Liver (tissue), 3 donors: ENCODE results near the gene KCNJ12.

Experiments used
- EGR1 ChIP-seq, 2 donors: IDR thresholded peaks; 2 replicates each; pipeline ENCODE4 v1.6.1; 2016 to 2018; ENCODE audit warnings: antibody characterized with exemption in 2 of 2, low read depth in 2 of 2
- FOXA1 ChIP-seq: IDR thresholded peaks from 2 replicates; pipeline ENCODE4 v1.6.1; 2016; ENCODE audit warnings: antibody characterized with exemption
- JUND ChIP-seq, 2 donors: IDR thresholded peaks; 2 replicates each; pipeline ENCODE4 v1.6.1; 2016; ENCODE audit warnings: antibody characterized with exemption in 2 of 2
- RAD21 ChIP-seq, 2 donors: IDR thresholded peaks; 2 replicates each; pipeline ENCODE4 v1.6.1; 2016; ENCODE audit warnings: antibody characterized with exemption in 2 of 2, mild to moderate bottlenecking in 2 of 2
- TAF1 ChIP-seq: conservative IDR thresholded peaks from 2 replicates; pipeline ENCODE4 v1.6.1; 2016; ENCODE audit warnings: antibody characterized with exemption, mild to moderate bottlenecking
- TF ChIP-seq, protein P1 (sequence below): fragments of 150-350 bp; IDR thresholded peaks from 2 replicates; pipeline ENCODE4 v1.5.1; 2017; ENCODE audit warnings: improper control_type of control experiment, low read depth, low read length; ENCODE audit not compliant: missing input control
- TF ChIP-seq, protein P2 (sequence below): IDR thresholded peaks from 2 replicates; pipeline ENCODE4 v1.6.1; 2016; ENCODE audit warnings: antibody characterized with exemption
- TF ChIP-seq, protein P3 (sequence below): IDR thresholded peaks from 2 replicates; pipeline ENCODE4 v1.6.1; 2016; ENCODE audit warnings: antibody characterized with exemption
- TF ChIP-seq, protein P4 (sequence below): IDR thresholded peaks from 2 replicates; pipeline ENCODE4 v1.6.1; 2016; ENCODE audit warnings: antibody characterized with exemption
- TF ChIP-seq, protein P5 (sequence below): IDR thresholded peaks from 2 replicates; pipeline ENCODE4 v1.6.1; 2016; ENCODE audit warnings: antibody characterized with exemption, mild to moderate bottlenecking
- donor health status: healthy.
- donor health status: healthy.

DNA sequence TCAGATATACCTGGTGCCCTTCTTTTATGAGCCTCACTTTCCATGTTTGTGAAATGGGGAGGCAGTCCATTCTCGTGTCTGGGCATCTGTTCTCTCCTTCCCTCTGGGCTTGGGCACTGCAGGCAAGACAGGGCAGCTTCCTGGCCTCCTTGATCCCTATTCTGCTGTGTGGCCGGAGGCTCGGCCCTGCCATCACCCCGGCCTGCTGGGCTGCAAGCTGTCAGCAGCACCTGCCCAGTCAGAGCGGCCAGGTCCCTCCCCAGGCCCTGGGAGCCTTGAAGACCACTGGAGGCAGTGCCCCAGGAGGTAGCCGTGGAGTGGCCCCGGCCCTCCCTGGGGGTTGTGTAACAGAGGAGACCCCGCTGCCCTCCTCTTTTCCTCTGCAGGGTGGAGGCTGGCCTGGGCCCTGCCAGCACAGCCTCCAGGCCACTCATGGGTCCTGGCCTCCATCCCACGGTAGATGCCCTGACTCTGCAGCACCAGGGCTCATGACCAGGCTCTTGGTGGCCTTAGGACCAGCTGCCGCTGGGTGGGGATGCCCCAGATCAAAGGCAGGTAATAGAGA, 9.2 kb downstream of the KCNJ12 start:
- TF ChIP-seq, protein P1, sequence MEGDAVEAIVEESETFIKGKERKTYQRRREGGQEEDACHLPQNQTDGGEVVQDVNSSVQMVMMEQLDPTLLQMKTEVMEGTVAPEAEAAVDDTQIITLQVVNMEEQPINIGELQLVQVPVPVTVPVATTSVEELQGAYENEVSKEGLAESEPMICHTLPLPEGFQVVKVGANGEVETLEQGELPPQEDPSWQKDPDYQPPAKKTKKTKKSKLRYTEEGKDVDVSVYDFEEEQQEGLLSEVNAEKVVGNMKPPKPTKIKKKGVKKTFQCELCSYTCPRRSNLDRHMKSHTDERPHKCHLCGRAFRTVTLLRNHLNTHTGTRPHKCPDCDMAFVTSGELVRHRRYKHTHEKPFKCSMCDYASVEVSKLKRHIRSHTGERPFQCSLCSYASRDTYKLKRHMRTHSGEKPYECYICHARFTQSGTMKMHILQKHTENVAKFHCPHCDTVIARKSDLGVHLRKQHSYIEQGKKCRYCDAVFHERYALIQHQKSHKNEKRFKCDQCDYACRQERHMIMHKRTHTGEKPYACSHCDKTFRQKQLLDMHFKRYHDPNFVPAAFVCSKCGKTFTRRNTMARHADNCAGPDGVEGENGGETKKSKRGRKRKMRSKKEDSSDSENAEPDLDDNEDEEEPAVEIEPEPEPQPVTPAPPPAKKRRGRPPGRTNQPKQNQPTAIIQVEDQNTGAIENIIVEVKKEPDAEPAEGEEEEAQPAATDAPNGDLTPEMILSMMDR = no peak
- TF ChIP-seq EGR1 (IDR thresholded peaks at IDR 0.05; ENCODE audit: low read depth in 2 of 2) = no peak
- no peak for TF ChIP-seq JUND (IDR thresholded peaks at IDR 0.05)
- TF ChIP-seq, protein P2, sequence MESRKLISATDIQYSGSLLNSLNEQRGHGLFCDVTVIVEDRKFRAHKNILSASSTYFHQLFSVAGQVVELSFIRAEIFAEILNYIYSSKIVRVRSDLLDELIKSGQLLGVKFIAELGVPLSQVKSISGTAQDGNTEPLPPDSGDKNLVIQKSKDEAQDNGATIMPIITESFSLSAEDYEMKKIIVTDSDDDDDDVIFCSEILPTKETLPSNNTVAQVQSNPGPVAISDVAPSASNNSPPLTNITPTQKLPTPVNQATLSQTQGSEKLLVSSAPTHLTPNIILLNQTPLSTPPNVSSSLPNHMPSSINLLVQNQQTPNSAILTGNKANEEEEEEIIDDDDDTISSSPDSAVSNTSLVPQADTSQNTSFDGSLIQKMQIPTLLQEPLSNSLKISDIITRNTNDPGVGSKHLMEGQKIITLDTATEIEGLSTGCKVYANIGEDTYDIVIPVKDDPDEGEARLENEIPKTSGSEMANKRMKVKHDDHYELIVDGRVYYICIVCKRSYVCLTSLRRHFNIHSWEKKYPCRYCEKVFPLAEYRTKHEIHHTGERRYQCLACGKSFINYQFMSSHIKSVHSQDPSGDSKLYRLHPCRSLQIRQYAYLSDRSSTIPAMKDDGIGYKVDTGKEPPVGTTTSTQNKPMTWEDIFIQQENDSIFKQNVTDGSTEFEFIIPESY = no peak
- TF ChIP-seq, protein P3, sequence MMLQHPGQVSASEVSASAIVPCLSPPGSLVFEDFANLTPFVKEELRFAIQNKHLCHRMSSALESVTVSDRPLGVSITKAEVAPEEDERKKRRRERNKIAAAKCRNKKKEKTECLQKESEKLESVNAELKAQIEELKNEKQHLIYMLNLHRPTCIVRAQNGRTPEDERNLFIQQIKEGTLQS = no peak
- TF ChIP-seq TAF1 = no peak
- no peak for TF ChIP-seq RAD21 (IDR thresholded peaks at IDR 0.05)
- TF ChIP-seq, protein P4, sequence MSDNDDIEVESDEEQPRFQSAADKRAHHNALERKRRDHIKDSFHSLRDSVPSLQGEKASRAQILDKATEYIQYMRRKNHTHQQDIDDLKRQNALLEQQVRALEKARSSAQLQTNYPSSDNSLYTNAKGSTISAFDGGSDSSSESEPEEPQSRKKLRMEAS = no peak
- no peak for TF ChIP-seq FOXA1
- TF ChIP-seq, protein P5, sequence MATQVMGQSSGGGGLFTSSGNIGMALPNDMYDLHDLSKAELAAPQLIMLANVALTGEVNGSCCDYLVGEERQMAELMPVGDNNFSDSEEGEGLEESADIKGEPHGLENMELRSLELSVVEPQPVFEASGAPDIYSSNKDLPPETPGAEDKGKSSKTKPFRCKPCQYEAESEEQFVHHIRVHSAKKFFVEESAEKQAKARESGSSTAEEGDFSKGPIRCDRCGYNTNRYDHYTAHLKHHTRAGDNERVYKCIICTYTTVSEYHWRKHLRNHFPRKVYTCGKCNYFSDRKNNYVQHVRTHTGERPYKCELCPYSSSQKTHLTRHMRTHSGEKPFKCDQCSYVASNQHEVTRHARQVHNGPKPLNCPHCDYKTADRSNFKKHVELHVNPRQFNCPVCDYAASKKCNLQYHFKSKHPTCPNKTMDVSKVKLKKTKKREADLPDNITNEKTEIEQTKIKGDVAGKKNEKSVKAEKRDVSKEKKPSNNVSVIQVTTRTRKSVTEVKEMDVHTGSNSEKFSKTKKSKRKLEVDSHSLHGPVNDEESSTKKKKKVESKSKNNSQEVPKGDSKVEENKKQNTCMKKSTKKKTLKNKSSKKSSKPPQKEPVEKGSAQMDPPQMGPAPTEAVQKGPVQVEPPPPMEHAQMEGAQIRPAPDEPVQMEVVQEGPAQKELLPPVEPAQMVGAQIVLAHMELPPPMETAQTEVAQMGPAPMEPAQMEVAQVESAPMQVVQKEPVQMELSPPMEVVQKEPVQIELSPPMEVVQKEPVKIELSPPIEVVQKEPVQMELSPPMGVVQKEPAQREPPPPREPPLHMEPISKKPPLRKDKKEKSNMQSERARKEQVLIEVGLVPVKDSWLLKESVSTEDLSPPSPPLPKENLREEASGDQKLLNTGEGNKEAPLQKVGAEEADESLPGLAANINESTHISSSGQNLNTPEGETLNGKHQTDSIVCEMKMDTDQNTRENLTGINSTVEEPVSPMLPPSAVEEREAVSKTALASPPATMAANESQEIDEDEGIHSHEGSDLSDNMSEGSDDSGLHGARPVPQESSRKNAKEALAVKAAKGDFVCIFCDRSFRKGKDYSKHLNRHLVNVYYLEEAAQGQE = no peak
